Measurements from ENCODE around the gene KCTD17.

- TF ChIP-seq CTCF (IDR thresholded peaks at IDR 0.05; ENCODE audit: insufficient read depth, low read depth, low read length) (no peak), EZH2 (IDR thresholded peaks at IDR 0.05; ENCODE audit: insufficient read depth, low read length) (no peak)
These were observed 21.1 kb downstream of the KCTD17 start for GRCh38 chr22:37072673-37073072.

All from astrocyte (in vitro differentiated cells and primary cell).